SK-N-SH (cell line): Measurements from ENCODE around the gene CA10.

ENCODE experiments used
- CHD2 ChIP-seq: fragments of 150-350 bp; IDR thresholded peaks from 2 replicates; pipeline ENCODE4 v1.6.1; 2018; ENCODE audit warnings: low read length; ENCODE audit not compliant: partially characterized antibody
- EZH2phosphoT487 ChIP-seq: fragments of 200-600 bp; sonication (generic); IDR thresholded peaks from 2 replicates; pipeline ENCODE4 v1.6.1; 2017; ENCODE audit warnings: low read depth, mixed run types, mild to moderate bottlenecking, antibody characterized with exemption, moderate library complexity, borderline replicate concordance
- FOSL2 ChIP-seq: IDR thresholded peaks from 2 replicates; pipeline ENCODE4 v1.4.0; 2012; ENCODE audit warnings: low read depth, mild to moderate bottlenecking, moderate library complexity, borderline replicate concordance
- JUND ChIP-seq: IDR thresholded peaks from 2 replicates; pipeline ENCODE4 v1.4.0; 2012
- POLR2AphosphoS5 ChIP-seq: IDR thresholded peaks from 2 replicates; pipeline ENCODE4 v1.6.1; 2012; ENCODE audit warnings: low read depth, low read length
- RAD21 ChIP-seq: IDR thresholded peaks from 2 replicates; pipeline ENCODE4 v1.6.1; 2012; ENCODE audit warnings: mild to moderate bottlenecking, low read length
- SMC3 ChIP-seq: IDR thresholded peaks from 2 replicates; pipeline ENCODE4 v1.6.1; 2012; ENCODE audit warnings: low read depth, low read length, improper control_type of control experiment
- TAF1 ChIP-seq: IDR thresholded peaks from 2 replicates; pipeline ENCODE4 v1.6.1; 2012; ENCODE audit warnings: low read depth, mild to moderate bottlenecking, low read length, moderate library complexity, borderline replicate concordance
- TCF12 ChIP-seq: IDR thresholded peaks from 2 replicates; pipeline ENCODE4 v1.4.0; 2012
- YY1 ChIP-seq: IDR thresholded peaks from 2 replicates; pipeline ENCODE4 v1.4.0; 2012; ENCODE audit warnings: low read depth, mild to moderate bottlenecking
- TF ChIP-seq, protein P1 (sequence below): fragments of 200-600 bp; sonication (generic); IDR thresholded peaks from 2 replicates; pipeline ENCODE4 v1.6.1; 2017; ENCODE audit warnings: antibody characterized with exemption, mild to moderate bottlenecking, moderate library complexity
- TF ChIP-seq, protein P2 (sequence below): fragments of 150-350 bp; IDR thresholded peaks from 2 replicates; pipeline ENCODE4 v1.6.1; 2017; ENCODE audit warnings: antibody characterized with exemption, low read length, low read depth, borderline replicate concordance
- TF ChIP-seq, protein P3 (sequence below): IDR thresholded peaks from 2 replicates; pipeline ENCODE4 v1.4.0; 2012; ENCODE audit warnings: low read depth

DNA sequence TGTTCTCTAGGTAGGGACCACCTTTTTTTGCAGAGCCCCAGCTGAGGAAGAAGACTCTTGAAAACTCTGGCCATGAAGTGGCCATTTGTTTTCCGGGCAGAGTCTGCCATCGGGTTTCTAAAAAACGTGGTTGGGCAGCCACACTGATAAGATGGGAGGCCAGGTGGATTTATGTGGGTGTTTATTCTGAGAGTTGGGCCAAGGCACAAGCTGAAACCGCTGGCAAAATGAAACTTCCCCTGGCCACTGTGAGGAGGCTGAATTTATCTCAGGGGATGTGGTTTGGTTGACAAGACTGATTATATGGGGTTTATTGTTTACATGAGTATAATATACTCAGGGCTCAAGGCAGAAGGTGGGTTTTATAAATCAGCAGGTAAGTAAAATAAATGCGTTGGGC, 476.4 kb downstream of the CA10 start:
- TF ChIP-seq SMC3 (no peak), EZH2phosphoT487 (no peak), POLR2AphosphoS5 (no peak), RAD21 (no peak), JUND (no peak), TCF12 (no peak), TAF1 (no peak), FOSL2 (no peak), CHD2 (no peak), YY1 (no peak)
- TF ChIP-seq, protein P1, sequence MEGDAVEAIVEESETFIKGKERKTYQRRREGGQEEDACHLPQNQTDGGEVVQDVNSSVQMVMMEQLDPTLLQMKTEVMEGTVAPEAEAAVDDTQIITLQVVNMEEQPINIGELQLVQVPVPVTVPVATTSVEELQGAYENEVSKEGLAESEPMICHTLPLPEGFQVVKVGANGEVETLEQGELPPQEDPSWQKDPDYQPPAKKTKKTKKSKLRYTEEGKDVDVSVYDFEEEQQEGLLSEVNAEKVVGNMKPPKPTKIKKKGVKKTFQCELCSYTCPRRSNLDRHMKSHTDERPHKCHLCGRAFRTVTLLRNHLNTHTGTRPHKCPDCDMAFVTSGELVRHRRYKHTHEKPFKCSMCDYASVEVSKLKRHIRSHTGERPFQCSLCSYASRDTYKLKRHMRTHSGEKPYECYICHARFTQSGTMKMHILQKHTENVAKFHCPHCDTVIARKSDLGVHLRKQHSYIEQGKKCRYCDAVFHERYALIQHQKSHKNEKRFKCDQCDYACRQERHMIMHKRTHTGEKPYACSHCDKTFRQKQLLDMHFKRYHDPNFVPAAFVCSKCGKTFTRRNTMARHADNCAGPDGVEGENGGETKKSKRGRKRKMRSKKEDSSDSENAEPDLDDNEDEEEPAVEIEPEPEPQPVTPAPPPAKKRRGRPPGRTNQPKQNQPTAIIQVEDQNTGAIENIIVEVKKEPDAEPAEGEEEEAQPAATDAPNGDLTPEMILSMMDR: no peak
- TF ChIP-seq, protein P2, sequence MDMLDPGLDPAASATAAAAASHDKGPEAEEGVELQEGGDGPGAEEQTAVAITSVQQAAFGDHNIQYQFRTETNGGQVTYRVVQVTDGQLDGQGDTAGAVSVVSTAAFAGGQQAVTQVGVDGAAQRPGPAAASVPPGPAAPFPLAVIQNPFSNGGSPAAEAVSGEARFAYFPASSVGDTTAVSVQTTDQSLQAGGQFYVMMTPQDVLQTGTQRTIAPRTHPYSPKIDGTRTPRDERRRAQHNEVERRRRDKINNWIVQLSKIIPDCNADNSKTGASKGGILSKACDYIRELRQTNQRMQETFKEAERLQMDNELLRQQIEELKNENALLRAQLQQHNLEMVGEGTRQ: no peak
- TF ChIP-seq, protein P3, sequence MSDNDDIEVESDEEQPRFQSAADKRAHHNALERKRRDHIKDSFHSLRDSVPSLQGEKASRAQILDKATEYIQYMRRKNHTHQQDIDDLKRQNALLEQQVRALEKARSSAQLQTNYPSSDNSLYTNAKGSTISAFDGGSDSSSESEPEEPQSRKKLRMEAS: no peak
